ENCODE results near the gene DDX21. TPM values are rescaled to one million over a fixed set of nuclear protein-coding genes. Genes with fewer than 3 reads are reported as not detected.
"Not testable (repeated sequence)": the region's sequence is repeated elsewhere in the genome, so short reads cannot be mapped to it uniquely, and the experiment has no call there.

The DDX21 gene
- total RNA-seq, 2 experiments from 2014 or later, result 81.6 to 92.4 TPM

DNA sequence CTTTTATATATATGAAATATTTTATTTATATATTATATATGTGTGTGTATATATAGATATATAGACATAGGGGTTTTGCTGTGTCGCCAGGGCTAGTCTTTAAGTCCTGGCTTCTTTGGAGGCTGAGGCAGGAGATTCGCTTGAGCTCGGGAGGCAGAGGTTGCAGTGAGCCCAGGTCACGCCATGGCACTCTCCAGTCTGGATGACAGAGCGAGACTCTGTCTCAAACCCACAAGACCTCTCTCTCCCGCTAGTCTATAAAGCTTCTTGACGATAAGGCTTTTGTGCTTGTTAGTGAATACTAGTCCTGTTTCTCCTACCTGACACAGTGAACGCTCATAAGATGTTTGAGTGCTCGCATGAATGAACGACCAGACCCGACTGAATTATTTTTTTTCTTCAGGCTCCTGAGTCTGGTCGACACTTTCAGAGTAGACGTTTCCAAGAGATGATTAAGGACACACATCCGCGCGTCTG lies 577 bp upstream of the DDX21 start:
- CTCF ChIA-PET, result interaction anchor here (0.6 to 1.5 kb wide), 16 partner anchors 8 to 245 kb away, joined by 3 to 5 read pairs (median 3); no protein-coding TSS in a partner anchor
- peaks cover 32% of the 10 kb centered on the region for H3K36me3 Mint-ChIP-seq (ENCODE audit: low read depth)
- peaks cover 34% of the 10 kb centered on the region for H3K4me1 Mint-ChIP-seq
- peak overlapping the region; percentile 100 for H3K27ac Mint-ChIP-seq
- DNase-seq, result no peak
- H3K27me3 Mint-ChIP-seq, result no peaks in the 10 kb centered on the region
- POLR2A ChIA-PET, result interaction anchor here (0.6 to 1.0 kb wide), 2 partner anchors 20 to 171 kb away, joined by 3 read pairs; no protein-coding TSS in a partner anchor
- peak overlapping the region; percentile 99 for H3K4me3 Mint-ChIP-seq
- H3K9me3 Mint-ChIP-seq, result no peaks in the 10 kb centered on the region

DNA sequence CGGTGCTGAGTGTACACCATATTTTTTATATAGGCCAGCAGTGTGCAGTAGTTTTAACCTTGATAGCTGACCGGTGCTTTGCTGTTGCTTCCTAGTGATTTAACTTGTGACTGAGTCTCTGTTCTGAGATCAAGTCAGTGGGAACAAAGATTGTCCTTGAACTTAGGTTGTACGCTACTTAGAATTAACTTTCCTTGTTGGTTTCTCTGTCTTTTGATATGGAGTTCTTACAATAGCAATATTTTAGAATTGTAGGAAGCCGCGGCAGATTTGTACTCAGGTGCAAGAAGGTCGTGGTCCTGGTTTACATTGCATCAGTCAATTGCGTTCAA lies 1.3 kb downstream of the DDX21 start:
- Mint-ChIP-seq H3K9me3 (no peaks in the 10 kb centered on the region), H3K4me1 (peaks cover 47% of the 10 kb centered on the region), H3K27me3 (no peaks in the 10 kb centered on the region), H3K27ac (peak overlapping the region; percentile 100), H3K4me3 (peak overlapping the region; percentile 99), H3K36me3 (ENCODE audit: low read depth) (peaks cover 45% of the 10 kb centered on the region)
- ChIA-PET CTCF (interaction anchor here (1.0 to 1.6 kb wide), 3 partner anchors 13 to 451 kb away, joined by 3 to 6 read pairs (median 3); no protein-coding TSS in a partner anchor), POLR2A (no interaction called here)
- DNase-seq, result no peak

DNA sequence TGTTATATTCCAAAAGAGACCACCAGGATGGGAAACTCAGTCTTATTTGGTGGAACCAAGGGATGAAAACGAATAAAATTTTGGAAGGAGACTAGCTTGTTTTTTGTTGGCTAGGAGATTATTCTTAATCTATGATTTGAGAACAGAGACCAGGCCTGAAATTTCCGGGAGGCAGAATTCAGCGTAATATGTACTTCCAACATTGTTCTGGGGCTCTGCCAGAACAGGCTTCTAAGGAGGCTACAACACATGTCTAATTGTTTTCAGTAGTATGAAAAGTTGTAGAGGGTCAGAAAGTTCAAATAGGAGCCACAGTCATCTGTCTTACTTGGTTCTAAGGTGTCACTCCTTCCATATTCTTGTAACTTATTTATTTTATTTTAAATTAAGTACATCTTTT lies 1.7 kb downstream of the DDX21 start:
- Mint-ChIP-seq H3K27me3 (no peaks in the 10 kb centered on the region), H3K4me3 (peak overlapping the region; percentile 99), H3K4me1 (peaks cover 48% of the 10 kb centered on the region), H3K36me3 (ENCODE audit: low read depth) (peaks cover 45% of the 10 kb centered on the region), H3K9me3 (no peaks in the 10 kb centered on the region), H3K27ac (peak overlapping the region; percentile 100)
- ChIA-PET POLR2A (no interaction called here), CTCF (interaction anchor here (1.0 kb wide), 1 partner anchor 13 kb away, joined by 3 read pairs; no protein-coding TSS in a partner anchor)
- DNase-seq, result no peak

DNA sequence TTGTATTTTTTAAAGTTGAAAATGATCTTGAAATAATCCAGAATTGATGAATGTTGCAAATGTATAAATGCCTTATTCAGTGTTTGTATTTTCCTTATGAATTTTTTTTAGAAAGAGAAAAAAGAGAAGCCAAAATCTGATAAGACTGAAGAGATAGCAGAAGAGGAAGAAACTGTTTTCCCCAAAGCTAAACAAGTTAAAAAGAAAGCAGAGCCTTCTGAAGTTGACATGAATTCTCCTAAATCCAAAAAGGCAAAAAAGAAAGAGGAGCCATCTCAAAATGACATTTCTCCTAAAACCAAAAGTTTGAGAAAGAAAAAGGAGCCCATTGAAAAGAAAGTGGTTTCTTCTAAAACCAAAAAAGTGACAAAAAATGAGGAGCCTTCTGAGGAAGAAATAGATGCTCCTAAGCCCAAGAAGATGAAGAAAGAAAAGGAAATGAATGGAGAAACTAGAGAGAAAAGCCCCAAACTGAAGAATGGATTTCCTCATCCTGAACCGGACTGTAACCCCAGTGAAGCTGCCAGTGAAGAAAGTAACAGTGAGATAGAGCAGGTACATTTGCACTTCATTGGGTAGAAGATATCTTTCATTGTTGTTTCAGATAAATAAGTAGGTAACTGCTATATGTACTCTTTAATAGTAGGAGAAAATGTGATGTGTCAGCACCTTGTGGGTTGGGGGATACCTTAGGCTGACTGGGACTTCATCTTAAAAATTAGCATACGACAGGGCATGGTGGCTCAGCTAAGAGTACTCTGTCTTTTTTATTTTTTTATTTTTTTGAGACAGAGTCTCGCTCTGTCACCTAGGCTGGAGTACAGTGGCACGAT lies 3.9 kb downstream of the DDX21 start:
- Mint-ChIP-seq H3K4me1 (peaks cover 46% of the 10 kb centered on the region), H3K27ac (peak overlapping the region; percentile 10), H3K36me3 (ENCODE audit: low read depth) (peaks cover 61% of the 10 kb centered on the region), H3K9me3 (no peaks in the 10 kb centered on the region), H3K4me3 (peak overlapping the region; percentile 14), H3K27me3 (no peaks in the 10 kb centered on the region)
- POLR2A ChIA-PET, result no interaction called here
- DNase-seq, result no peak
- CTCF ChIA-PET, result interaction anchor here (0.6 to 1.3 kb wide), 3 partner anchors 8 to 39 kb away, joined by 3 to 7 read pairs (median 3); no protein-coding TSS in a partner anchor

DNA sequence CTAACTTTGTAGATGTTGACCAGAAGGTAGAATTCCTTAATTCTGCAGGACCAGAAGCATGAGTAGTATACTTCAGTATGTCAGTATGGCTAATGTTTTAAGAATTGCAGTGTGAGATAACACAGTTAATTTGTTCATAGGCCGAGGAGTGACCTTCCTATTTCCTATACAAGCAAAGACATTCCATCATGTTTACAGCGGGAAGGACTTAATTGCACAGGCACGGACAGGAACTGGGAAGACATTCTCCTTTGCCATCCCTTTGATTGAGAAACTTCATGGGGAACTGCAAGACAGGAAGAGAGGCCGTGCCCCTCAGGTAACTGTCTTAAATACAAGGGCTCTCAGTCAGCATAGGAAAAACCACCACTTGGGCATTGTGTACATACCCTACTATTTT lies 7.2 kb downstream of the DDX21 start:
- DNase-seq, result no peak
- H3K27me3 Mint-ChIP-seq, result no peaks in the 10 kb centered on the region
- H3K27ac Mint-ChIP-seq, result no peak overlapping the region
- H3K4me1 Mint-ChIP-seq, result peaks cover 38% of the 10 kb centered on the region
- H3K9me3 Mint-ChIP-seq, result no peaks in the 10 kb centered on the region
- ChIA-PET POLR2A (no interaction called here), CTCF (no interaction called here)
- no peak overlapping the region for H3K4me3 Mint-ChIP-seq
- H3K36me3 Mint-ChIP-seq (ENCODE audit: low read depth), result peaks cover 73% of the 10 kb centered on the region

DNA sequence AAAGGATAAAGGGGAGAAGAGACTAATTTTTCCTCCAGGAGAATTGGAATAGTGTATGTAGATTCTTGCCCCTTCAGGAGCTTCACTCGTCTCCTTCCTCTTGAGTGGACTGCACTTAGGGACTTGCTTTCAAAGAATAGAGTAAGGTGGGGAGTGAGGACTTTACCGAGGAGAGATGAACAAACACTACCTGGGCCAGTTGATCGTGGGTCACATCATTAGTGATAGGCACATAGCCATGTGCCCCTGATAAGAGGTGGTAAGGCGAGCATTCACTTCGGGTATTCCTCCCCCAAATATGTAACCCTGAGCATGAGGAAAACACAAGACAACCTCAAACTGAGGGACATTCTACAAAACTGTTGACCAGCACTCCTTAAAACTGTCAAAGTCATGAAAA lies 18.0 kb downstream of the DDX21 start:
- Mint-ChIP-seq H3K4me1 (peaks cover 23% of the 10 kb centered on the region), H3K27ac (no peak overlapping the region), H3K27me3 (no peaks in the 10 kb centered on the region), H3K4me3 (no peak overlapping the region), H3K36me3 (ENCODE audit: low read depth) (peaks cover 65% of the 10 kb centered on the region), H3K9me3 (no peaks in the 10 kb centered on the region)
- CTCF ChIA-PET, result interaction anchor here (1.0 kb wide), 1 partner anchor 32 kb away, joined by 3 read pairs; no protein-coding TSS in a partner anchor
- POLR2A ChIA-PET, result no interaction called here
- no peak for DNase-seq

DNA sequence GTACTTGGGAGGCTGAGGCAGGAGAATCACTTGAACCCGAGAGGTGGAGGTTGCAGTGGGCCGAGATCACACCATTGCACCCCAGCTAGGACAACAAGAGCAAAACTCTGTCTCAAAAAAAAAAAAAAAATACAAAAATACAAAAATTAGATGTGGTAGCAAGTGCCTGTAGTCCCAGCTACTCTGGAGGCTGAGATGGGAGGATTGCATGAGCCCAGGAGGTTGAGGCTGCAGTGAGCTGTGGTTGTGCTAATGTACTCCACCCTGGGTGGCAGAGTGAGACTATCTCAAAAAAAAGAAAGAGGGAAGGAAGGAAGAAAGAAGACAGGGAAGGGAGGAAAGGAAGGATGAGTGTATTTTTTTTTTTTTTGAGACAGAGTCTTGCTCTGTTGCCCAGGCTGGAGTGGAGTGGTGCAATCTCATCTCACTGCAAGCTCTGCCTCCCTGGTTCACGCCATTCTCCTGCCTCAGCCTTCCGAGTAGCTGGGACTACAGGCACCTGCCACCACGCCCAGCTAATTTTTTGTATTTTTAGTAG lies 20.0 kb downstream of the DDX21 start:
- H3K9me3 Mint-ChIP-seq, DNase-seq, POLR2A ChIA-PET, H3K27me3 Mint-ChIP-seq, H3K4me3 Mint-ChIP-seq: not testable (repeated sequence)
- Mint-ChIP-seq H3K27ac (peak overlapping the region; percentile 46), H3K36me3 (ENCODE audit: low read depth) (peaks cover 68% of the 10 kb centered on the region), H3K4me1 (peaks cover 13% of the 10 kb centered on the region)
- CTCF ChIA-PET, result interaction anchor here (1.1 kb wide), 1 partner anchor 89 kb away, joined by 3 read pairs; no protein-coding TSS in a partner anchor

DNA sequence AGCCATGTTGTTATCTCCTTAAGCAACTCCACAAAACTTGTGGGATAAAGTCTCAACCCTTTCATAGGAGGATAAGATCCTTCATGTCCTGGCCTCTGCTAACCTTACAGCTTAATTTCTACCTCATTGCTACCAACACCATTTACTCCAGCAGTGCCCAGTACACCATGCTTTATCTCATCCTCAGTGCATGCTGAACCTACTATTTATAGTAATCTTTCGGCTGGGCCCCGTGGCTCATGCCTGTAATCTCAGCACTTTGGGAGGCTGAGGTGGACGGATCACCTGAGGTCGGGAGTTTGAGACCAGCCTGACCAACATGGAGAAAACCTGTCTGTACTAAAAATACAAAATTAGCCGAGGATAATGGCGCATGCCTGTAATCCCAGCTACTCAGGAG lies 23.8 kb downstream of the DDX21 start:
- H3K9me3 Mint-ChIP-seq, CTCF ChIA-PET, H3K27me3 Mint-ChIP-seq, POLR2A ChIA-PET, H3K4me3 Mint-ChIP-seq, DNase-seq, H3K27ac Mint-ChIP-seq: not testable (repeated sequence)
- Mint-ChIP-seq H3K4me1 (peaks cover 10% of the 10 kb centered on the region), H3K36me3 (ENCODE audit: low read depth) (peaks cover 62% of the 10 kb centered on the region)

DNA sequence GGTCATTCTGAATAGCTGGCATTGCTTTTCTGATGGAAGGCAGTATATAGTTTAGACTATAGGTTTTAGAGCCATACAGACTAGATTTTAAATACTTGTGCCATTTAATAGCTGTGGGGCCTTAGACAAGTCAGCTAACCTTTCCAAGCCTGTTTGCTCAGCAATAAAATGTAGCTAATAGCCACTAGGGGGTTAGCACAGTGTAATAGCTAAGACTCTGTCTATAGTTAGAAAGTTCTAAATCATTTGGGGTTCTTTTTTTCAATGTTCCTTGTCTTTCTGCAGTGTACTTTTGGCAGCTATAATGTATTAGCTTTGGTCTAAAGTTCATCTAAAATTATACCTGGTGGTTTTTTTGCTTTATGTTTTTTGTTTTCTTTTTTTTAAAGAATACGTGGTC lies 25.1 kb downstream of the DDX21 start:
- Mint-ChIP-seq H3K4me3 (no peak overlapping the region), H3K27ac (no peak overlapping the region), H3K9me3 (no peaks in the 10 kb centered on the region), H3K36me3 (ENCODE audit: low read depth) (peaks cover 59% of the 10 kb centered on the region), H3K27me3 (no peaks in the 10 kb centered on the region), H3K4me1 (peaks cover 10% of the 10 kb centered on the region)
- DNase-seq, result no peak
- ChIA-PET CTCF (interaction anchor here (0.7 to 1.9 kb wide), 4 partner anchors 12 to 175 kb away, joined by 3 to 12 read pairs (median 4); partner anchors contain the start of gene DDX21), POLR2A (interaction anchor here (0.6 kb wide), 1 partner anchor 358 kb away, joined by 3 read pairs; no protein-coding TSS in a partner anchor)

DNA sequence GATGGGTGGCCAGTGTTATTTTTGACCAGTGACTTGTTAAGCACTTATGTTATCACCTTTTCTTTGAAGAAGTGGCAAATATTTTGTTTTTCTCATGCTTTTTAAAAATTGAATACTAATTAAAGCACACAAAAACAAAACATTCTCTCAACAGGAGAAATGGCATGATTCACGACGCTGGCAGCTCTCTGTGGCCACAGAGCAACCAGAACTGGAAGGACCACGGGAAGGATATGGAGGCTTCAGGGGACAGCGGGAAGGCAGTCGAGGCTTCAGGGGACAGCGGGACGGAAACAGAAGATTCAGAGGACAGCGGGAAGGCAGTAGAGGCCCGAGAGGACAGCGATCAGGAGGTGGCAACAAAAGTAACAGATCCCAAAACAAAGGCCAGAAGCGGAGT lies 26.4 kb downstream of the DDX21 start:
- Mint-ChIP-seq H3K27me3 (no peaks in the 10 kb centered on the region), H3K9me3 (no peaks in the 10 kb centered on the region), H3K27ac (no peak overlapping the region), H3K4me1 (peaks cover 14% of the 10 kb centered on the region), H3K36me3 (ENCODE audit: low read depth) (peaks cover 52% of the 10 kb centered on the region), H3K4me3 (no peak overlapping the region)
- no peak for DNase-seq
- CTCF ChIA-PET, result interaction anchor here (0.5 to 1.9 kb wide), 2 partner anchors 13 to 542 kb away, joined by 3 to 12 read pairs; no protein-coding TSS in a partner anchor
- POLR2A ChIA-PET, result no interaction called here

DNA sequence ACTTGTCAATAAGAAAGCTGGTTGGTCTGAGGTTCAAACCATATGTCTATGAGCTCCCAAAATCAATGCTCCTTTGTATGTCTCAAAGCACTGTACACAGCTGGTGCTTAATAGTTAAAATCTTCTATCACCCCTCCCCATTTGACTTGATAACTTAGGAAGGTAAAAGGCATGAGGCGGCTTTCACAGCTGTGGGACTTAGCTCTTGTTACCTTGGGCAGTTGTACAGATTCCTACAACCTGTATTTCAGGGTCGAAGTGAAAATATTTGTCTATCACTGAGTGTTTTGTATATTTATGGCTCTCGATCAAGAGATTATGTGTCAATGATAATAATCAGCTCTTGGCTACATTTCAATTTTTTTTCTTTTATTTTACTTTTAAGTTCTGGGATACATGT lies 31.6 kb downstream of the DDX21 start:
- CTCF ChIA-PET, result interaction anchor here (1.0 to 1.7 kb wide), 10 partner anchors 14 to 233 kb away, joined by 3 to 5 read pairs (median 4); partner anchors contain the start of gene HKDC1
- DNase-seq, result no peak
- peak overlapping the region; percentile 96 for H3K4me3 Mint-ChIP-seq
- H3K9me3 Mint-ChIP-seq, result no peaks in the 10 kb centered on the region
- peaks cover 31% of the 10 kb centered on the region for H3K36me3 Mint-ChIP-seq (ENCODE audit: low read depth)
- H3K27me3 Mint-ChIP-seq, result no peaks in the 10 kb centered on the region
- peaks cover 42% of the 10 kb centered on the region for H3K4me1 Mint-ChIP-seq
- POLR2A ChIA-PET, result interaction anchor here (0.6 kb wide), 1 partner anchor 18 kb away, joined by 3 read pairs; no protein-coding TSS in a partner anchor
- no peak overlapping the region for H3K27ac Mint-ChIP-seq

DNA sequence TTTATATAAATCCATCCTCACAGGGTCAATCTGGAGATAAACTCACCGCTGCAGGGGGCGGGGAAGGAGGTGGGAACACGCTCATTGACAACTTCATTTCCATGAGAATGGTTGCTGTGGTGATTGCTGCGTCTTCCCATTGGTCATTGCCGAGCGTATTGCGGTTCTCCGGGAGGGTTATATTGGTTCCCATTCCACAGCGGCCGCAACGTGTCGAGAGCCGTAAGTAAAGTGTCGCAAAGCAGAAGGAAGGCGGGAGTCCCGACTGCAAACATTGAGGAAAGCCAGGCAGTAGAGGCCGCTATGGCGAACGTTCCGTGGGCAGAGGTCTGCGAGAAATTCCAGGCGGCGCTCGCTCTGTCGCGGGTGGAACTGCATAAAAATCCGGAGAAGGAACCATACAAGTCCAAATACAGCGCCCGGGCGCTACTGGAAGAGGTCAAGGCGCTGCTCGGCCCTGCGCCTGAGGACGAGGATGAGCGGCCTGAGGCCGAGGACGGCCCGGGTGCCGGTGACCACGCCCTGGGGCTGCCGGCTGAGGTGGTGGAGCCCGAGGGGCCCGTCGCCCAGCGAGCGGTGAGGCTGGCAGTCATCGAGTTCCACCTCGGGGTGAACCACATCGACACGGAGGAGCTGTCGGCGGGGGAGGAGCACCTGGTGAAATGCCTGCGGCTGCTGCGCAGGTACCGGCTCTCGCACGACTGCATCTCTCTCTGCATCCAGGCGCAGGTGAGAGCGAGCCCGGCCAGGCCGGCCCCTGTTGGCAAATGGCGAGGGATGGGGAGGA lies 32.8 kb downstream of the DDX21 start, which contains the start of gene KIFBP:
Gene KIFBP, plus strand, starts transcription at position 274 of the 787 bp plus-strand sequence. Its CDS starts 30 bp downstream, at position 304.
- H3K4me1 Mint-ChIP-seq, result peaks cover 48% of the 10 kb centered on the region
- H3K36me3 Mint-ChIP-seq (ENCODE audit: low read depth), result peaks cover 24% of the 10 kb centered on the region
- H3K9me3 Mint-ChIP-seq, result no peaks in the 10 kb centered on the region
- ChIA-PET CTCF (interaction anchor here (1.2 to 1.8 kb wide), 7 partner anchors 16 to 232 kb away, joined by 3 to 10 read pairs (median 4); partner anchors contain the start of genes HKDC1 and SRGN), POLR2A (no interaction called here)
- peak within 1 kb of the TSS; percentile 96 for H3K27ac Mint-ChIP-seq
- no peaks in the 10 kb centered on the region for H3K27me3 Mint-ChIP-seq
- H3K4me3 Mint-ChIP-seq, result peak within 1 kb of the TSS; percentile 96
- DNase-seq, result peak; percentile 91

Data from activated CD4-positive, alpha-beta T cell treated with anti-CD3 and anti-CD28 coated beads, Interleukin-2, amount 10 ng/mL, durations not matched to agents 7 days and 5 days (primary cell).